Stimulated activated CD4-positive, alpha-beta T cell treated with anti-CD3 and anti-CD28 coated beads, Interleukin-15, amount 100 ng/mL, for 48 hours (primary cell): Measurements from ENCODE around the gene POU6F2.

Experiments used
- DNase-seq, 2 donors: peaks; one replicate each; pipeline ENCODE4 v3.0.0-alpha.2; 2020; ENCODE audit warnings: low read depth in 2 of 2

The POU6F2 gene

DNA sequence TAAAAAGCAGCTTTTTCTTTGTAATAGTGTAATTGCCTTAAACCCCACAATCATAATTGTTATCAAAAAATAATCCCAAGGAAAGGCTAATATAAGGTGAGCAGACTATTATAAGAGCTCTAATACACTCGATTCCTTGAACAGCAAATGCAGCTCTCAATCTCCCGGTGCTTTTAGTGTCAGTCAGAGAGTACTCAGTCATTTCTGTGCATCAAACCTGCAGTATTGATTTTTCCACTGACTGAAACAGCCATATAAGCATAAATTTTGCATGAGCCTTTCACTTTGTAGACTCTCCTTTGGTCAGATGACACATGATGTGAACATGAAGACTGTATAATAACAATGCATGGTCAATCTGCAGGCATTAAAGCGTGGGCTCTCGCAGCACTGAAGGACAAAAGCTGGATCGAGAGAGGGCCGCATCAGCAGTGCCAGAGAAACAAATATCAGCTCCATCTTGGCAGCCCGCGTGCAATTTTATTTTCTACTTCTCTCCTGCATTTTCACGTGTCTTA, 272.0 kb downstream of the POU6F2 start:
- no peak for DNase-seq

DNA sequence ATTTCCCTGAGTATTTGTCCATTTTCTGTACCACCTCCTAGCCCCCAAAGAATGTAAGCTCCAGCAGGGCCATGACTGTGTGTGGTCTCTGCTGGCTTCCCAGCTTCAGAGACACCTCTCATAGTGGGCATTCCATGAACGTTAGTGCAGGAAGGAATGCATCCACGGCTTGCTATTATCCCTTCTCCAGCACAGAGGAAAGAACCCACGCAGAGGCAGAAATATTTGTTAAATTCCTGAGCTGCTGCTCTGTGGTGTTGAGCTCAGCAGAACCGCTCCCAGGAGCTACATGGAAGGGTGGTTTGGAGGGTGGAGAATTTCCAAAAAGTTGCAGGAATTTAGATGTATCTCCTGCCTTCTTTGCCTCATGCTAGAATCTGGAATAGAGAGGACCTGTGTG, 275.2 kb downstream of the POU6F2 start:
- no peak for DNase-seq

DNA sequence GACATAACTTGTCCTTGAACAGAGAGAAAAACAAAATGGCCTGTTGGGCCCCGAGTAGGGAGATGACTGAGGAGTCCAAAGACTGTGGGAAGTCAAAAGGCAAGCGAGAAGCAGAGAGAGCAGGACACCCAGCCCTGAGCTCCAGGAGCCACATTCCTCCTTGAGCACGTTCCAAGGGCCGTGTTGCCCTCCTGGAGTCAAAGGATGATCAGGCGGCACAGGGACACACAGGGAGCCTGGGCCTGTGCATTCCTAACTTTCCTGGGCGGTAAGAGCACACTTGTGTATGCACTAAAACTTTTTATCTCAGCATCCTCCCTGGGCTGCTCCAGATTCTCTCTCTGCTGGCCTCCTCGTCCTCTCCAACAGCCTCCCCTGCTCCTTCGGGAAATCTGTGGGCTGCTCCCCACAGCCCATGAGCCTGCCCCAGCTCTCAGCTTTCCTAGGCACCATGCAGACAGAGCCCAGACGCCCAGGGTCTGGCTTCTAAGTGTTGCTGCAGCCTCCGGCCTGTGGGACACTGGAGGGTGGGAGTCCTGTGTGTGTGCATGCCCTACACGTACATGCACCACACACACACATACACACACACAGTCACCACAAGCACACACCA, 281.8 kb downstream of the POU6F2 start:
- no peak for DNase-seq

DNA sequence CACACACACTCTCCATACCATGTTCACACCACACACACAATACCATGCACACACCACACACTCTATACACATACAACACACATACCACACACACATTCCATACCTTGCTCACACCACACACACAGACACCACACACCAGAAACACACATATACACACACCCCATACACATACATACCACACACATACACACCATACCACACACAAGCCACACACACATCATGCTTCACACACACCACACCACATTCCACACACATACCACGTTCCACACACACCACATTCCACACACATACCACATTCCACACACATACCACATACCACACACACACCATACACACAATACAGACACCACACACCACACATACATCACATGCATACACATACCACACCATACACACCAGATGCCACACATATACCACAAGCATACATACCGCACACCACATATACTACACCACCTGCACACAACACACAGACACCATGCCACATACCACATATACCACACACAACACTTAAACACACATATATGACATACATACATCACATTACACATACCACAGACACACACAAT, 282.7 kb downstream of the POU6F2 start:
- no peak for DNase-seq

DNA sequence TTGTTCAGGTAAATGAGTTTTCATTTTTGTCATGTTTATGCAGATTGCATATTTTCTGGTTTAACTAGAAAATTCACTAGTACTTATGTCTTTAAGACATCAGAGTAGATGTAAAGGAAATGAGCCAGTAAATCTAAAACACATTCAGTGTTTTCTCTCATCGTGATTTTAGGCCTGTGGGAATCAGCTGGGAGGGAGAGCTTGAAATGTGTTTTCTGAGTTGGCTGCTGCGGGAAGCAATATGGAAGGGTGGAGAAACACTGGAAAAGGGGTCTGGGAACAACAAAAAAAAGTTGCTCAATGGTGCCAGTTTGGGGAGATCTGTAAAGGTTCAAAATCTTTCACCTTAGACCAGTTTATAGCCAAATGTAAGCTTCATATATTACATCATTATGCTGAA, 284.1 kb downstream of the POU6F2 start:
- DNase-seq = no peak

DNA sequence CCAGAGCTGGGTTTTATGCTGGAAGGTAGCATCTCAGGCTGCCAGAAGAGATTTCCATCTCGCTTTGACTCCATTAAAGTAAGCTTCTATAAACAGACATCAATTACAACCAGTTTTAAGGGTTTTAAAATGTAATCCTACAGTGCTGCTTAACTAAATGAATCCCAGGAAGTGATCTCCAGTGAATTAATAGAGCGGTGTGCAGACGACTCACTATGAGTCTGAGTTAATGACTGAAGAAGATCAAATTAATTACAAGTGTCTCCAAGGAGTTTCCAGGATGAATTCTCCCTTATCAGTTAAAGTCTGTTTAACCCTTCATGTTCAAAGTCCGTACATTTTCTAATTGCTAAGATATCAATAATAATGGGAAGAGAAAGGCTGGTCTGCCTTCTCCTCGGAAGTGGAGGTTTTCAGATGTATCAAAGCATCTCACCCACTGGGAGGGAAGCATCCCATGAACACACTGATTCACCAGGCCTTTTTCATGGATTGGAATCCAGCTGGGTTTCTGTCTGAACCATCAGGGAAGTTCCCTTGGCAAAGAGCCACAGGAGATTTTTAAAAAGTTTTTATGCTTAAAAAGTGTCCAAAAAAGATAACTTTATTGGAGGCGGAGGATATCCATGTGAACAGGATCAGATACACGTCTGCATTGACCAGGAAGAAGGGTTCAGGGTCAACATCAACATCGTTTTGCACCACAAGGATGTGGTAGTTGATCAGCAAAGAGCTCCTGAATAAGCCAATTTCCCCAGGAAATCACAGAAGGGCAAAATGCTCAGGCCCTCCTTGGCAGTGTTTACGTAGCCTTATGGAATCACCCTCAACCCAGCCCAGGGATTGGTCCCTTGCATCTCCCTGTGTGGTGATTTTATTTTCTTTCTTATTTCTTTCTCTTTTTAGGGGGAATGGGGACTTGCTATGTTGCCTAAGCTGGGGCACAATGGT, 288.2 kb downstream of the POU6F2 start:
- DNase-seq = no peak

DNA sequence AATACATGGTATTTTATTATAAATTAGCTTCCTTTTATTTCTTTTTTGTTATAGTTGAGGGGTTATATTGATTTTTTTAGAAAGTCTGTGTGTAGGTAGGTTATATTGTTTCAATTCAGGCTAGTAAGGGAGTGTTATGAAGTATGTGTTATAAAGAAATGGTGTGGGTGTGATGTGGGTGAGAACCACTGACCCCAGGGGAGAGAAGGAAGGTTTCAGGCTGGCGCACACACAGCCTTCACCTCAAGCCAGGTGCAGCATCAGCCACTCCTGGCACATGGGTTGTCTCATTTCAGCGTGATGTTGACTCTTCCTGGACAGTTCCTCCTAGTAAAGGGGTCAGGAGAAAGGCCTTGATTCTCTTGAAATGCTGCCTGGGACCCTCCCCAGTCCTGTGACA, 291.3 kb downstream of the POU6F2 start:
- no peak for DNase-seq

DNA sequence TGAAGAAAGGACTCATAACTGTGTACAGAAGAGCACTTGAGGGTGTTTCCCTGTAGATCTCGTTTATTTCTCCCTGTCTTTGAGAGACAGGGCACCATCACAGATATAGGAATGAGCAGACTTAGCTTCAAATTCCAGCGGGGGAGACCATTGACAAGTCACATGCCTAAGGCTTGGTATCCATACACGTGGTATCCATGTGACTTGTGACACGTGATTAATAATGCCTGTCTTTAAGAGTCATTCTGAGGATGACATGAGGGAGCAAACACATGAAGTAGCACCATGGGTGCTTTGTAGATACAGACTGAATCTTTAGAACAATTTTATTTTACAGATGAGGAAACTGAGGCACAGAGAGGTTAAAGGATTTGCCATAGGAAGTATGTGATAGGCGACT, 292.3 kb downstream of the POU6F2 start:
- DNase-seq = no peak

DNA sequence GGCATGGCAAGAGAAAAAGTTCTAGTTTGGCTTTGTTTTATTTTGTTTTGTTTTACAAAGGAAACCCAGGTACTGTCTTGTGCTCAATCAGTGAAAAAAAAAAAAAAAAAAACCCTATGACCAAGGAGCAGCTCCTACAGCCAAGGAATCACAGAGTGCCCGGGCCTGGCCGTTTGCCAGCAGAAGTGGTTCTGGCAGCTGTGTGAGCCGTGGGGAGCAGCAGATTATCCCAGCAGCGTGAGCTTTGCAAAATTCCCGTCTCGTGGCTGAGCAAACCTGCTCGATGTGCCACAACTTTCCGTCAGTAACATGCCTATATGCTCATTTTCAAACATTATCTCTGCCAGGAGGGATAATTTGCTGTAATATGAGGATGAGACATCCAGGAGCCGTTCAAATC, 293.7 kb downstream of the POU6F2 start:
- no peak for DNase-seq

DNA sequence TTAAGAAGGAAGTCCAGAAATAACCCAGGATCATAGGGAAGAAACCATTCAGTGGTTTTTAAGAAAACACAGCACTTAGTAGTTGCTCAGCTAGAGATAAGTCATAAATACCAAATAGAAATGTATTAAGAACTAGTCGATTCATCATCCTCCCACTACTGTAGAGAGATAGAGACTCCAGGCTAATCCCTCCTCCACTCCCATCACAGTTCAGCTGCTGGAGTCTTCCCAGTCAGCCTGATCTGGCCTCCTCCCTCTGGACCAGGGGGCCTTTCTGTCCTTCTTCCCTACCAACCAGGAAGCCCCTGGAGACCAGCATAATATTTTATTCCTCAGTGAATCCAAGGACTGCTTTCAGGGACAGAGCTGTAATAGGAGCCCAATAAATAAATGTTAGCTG, 294.4 kb downstream of the POU6F2 start:
- no peak for DNase-seq

DNA sequence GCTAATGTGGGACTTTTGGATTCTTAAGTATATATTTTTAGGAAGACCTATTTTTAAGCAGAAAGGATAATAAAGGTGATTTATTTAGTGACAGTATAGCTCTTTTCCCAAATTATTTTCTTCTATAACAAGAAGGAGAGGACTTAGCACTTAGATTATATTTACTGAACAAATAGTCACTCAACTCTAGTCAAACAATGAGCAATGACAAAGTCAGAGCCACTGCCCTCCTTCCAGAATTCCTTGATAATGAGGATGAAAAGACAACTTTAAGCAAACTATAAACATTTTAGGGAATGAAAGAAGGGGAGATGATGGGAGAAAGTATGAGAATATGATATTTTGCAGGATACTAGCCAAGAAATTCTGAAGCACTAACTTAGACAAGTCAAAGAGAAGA, 295.0 kb downstream of the POU6F2 start:
- no peak for DNase-seq

DNA sequence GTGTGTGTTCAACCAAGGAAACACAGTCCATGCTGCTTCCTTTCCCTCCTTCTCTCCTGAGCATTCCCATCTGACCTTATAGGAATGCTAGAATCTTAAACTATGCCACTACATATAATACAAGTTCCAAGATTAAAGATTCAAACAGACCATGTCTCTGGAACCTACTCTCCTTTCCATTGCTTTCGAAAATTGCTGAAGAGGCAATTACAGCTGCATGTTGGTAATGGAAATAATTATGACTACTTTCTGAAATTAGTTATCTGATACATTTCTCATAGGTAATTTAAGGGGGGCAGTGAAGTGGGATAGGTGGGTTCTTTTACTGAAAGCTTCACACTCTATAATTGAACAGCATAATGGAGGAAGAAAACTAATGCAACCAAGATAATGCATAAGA, 302.6 kb downstream of the POU6F2 start:
- no peak for DNase-seq

DNA sequence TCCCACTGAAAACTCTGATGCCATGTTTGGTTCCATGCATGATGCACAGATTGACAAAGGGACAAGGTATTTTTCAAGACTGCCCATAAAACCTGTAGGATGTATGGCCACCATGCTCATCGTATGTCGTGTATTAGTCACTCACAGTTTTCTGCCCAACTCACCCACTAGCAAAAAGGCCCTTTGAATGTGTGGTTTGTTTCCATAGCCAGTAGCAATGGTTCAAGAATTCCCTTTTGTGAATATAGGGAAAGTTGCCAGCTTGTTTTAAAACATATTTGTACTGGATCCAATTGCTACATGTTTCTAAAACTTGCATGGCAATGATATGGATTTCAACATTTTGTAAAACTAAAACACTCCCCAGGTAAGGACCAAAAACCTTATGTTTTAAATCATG, 307.5 kb downstream of the POU6F2 start:
- DNase-seq = no peak

DNA sequence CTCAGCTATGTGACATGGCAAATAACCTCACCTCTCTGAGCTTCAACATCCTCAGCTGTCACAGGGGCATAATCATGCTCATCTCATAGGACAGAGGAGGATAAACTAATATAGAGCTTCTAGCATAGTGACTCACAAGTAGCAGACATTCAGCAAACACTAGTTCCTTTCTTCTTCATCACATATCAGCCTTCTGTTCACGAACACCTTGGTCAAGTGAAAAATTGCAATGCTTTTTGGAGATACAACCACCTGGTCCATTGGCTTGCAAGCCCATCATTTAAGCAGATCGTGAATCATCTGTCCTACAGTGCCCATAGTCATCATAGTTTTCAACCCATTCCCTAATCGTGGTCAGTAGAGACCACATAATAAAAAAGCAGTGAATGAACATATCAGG, 310.6 kb downstream of the POU6F2 start:
- no peak for DNase-seq

DNA sequence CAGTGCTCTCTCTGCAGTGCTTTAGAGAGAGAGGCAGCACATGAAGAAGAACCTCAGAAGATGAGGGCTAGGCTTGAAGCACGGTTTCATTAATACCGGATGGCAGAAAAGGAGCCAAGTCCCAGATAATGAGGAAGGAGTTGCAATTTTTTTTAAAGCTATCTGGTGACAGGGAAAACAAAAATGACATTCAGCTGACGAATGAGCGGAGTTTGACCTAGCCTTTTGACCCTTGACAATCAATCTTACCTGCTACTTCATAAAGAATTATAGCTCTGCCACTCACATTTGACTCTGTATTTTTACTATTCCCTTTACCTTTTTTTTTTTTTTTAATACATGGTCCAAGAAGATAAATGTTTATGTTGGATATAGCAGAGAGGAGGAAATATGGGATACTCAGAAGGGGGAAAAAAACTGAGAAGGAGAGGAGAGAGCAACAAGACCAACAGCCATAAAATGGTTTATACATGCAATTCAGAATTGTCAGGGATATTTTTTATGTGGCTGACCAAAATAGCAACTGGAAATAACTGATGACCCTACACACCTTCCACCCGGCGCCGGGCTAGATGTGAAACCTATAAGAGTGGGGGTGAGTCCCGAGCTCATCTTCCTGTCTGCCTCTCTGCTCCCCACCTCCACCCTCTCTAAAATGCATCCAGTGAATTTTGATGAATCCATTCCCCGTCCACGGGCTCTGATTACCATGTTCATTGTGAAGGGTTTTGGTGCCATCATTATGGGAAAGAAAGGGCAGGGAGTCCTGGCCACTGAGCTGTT, 314.1 kb downstream of the POU6F2 start:
- no peak for DNase-seq

DNA sequence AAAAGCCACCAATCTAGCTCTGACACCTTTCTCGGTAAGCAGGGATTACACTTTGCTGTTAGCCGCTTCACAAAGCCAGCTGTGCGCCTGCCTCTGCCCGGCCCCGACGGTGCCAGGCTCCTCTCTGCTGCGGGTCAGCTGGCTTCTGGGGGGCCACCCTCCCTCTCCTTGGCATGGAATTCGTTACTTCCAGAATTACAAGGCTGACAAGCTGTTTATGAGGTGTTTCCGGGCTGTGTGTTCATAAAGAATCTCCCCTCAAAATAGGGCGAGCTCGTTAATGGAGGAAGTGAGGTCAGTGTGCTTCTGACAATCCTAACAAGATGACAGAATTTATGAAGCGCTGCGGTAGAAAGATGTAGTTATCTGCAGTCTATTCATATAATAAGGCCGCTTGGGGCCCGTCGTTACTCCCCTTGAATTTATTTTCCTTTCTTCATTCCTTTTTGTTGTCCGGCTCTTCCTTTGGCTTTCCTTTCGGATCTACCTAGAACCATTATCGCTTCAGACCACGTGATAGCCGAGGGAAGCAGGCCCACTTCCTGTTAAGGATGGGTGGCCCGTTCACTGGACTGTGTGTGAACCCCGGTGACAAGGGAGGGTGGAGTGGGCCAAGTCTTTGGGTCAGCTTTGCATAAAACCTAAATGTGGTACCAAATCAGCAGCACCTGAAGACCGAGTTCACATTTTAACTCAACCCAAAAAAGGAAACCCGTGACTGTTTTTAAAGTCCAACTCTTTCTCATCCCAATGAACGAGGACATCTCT, 315.5 kb downstream of the POU6F2 start:
- DNase-seq = no peak

DNA sequence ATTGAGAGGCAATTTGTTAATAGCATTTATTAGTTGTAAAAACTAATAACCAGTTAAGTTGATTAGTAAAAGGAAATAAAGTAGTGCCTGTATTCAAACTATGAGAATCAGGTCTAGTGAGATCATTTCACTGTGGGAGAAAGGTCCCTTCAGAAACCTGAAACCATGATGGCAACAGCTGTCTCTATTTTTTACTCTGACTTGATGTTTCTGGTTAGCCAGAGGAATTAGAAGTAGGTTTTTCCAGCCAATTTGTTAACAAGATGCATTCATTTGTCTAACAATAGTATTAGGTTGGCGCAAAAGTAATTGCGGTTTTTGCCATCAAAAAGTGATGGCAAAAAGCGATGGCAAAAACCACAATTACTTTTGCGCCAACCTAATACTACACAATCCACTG, 316.3 kb downstream of the POU6F2 start:
- no peak for DNase-seq

DNA sequence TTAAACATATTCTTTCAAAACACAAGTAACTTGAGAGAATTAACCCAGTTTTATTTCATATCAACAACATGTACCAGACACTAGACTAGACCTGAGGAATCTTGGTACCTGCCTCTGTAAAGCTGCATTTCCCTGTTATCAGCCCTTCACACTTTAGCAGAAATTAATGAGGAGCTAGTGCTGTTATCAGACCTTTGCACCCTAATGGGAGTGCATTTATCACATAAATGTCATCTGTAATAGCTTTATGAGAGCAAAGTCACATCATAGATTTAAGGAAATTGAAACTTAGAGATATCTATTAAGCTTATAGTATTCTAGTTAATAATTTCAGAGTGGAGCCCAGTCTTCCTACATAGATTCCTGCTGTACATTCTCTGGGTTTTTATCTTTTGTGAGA, 318.1 kb downstream of the POU6F2 start:
- DNase-seq = no peak

DNA sequence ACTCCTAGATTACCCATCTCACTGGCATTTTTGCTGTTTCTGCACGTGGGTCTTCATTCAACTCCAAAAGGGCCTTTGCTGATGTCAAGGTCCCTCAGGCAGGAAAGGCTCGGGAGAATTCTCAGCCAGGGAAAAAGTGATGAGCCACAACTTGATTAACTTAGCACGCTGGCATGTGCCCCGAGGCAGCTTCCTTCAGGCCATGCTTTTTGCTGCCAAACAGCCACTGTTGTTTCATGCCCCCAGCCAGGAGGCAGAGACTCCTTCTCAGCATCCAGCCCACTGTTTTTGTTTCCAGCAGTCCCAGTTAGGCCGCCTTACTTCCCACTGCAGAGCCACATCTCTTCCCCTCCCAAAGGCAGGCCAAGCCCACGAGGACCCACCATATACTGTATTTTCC, 322.0 kb downstream of the POU6F2 start:
- DNase-seq = no peak

DNA sequence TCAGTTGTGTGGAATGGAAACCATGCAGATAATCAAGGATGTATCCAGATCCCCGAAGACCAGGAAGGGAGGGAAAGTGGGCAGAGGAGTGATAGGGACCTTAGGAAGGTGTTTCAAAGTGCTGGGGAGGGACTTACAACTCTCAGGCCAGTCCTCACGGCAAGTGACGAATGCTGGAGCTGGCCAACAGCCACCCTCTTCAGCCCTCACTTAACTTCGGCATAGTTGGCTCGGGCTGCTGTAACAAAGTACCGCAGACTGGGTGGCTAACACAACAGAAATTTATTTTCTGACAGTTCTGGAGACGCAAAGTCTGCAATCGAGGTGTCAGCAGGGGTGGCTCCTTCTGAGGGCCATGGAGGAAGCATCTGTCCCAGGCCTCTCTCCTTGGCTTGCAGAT, 322.6 kb downstream of the POU6F2 start:
- DNase-seq = no peak

DNA sequence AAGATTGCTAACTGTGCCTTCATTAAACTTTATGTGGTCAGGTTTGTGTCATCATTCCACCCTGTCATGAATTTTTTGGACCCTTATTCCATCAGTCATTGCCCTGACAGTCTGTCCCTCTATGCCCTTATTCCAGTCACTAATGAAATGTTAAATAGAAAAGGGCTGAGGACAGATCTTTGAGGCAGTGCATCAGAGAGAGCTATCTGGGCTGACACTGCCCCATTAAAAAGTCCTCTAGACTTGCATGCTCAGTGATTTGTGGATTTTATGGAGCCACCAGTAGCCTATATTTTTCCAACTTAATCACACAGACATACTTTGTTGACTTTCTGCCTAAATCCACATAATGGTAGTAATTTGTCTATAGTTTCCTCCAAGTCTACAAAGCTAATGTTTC, 323.8 kb downstream of the POU6F2 start:
- no peak for DNase-seq
